ENCODE results near the gene CDK9.

- TF ChIP-seq CTCF (conservative IDR thresholded peaks at IDR 0.05; ENCODE audit: low read depth, low read length) (no peak), EZH2 (IDR thresholded peaks at IDR 0.05; ENCODE audit: low read length, unreplicated experiment) (no peak), EZH2phosphoT487 (IDR thresholded peaks at IDR 0.05; ENCODE audit: borderline replicate concordance, low read length) (no peak)
These were observed 7.3 kb upstream of the CDK9 start, which contains the start of gene SH2D3C for GRCh38 chr9:127778280-127779135.

Data from PC-3 (cell line).